Measurements from ENCODE around the gene HS3ST5.
"Not testable (repeated sequence)": the region's sequence is repeated elsewhere in the genome, so short reads cannot be mapped to it uniquely, and the experiment has no call there.

Gene HS3ST5

GRCh38 chr6:114327074-114327473 lies 15.7 kb downstream of the HS3ST5 start:
- DNase-seq: no peak

GRCh38 chr6:114323784-114324183 lies 19.0 kb downstream of the HS3ST5 start:
- no peak for DNase-seq

- no peak for DNase-seq
Measured at GRCh38 chr6:114319749-114320148, 23.1 kb downstream of the HS3ST5 start.

GRCh38 chr6:114315831-114316595 lies 26.8 kb downstream of the HS3ST5 start:
- no peak for DNase-seq

- not testable (repeated sequence) for DNase-seq
Measured at GRCh38 chr6:114313816-114314215, 29.0 kb downstream of the HS3ST5 start.

- DNase-seq: no peak
Measured at GRCh38 chr6:114312931-114313330, 29.9 kb downstream of the HS3ST5 start.

GRCh38 chr6:114310053-114310452 lies 32.8 kb downstream of the HS3ST5 start:
- DNase-seq: no peak

GRCh38 chr6:114304304-114304887 lies 38.4 kb downstream of the HS3ST5 start:
- DNase-seq: peak; percentile 4

GRCh38 chr6:114301596-114302219 lies 41.1 kb downstream of the HS3ST5 start:
- DNase-seq: no peak

GRCh38 chr6:114297135-114297534 lies 45.7 kb downstream of the HS3ST5 start:
- no peak for DNase-seq

GRCh38 chr6:114292431-114292830 lies 50.4 kb downstream of the HS3ST5 start:
- DNase-seq: no peak

GRCh38 chr6:114291428-114291827 lies 51.4 kb downstream of the HS3ST5 start:
- DNase-seq: no peak

- no peak for DNase-seq
Measured at GRCh38 chr6:114290864-114291263, 52.0 kb downstream of the HS3ST5 start.

- no peak for DNase-seq
Measured at GRCh38 chr6:114288701-114289495, 53.9 kb downstream of the HS3ST5 start.

- DNase-seq: no peak
Measured at GRCh38 chr6:114287461-114287860, 55.4 kb downstream of the HS3ST5 start.

- no peak for DNase-seq
Measured at GRCh38 chr6:114286211-114286610, 56.6 kb downstream of the HS3ST5 start.

GRCh38 chr6:114284281-114284680 lies 58.5 kb downstream of the HS3ST5 start:
- DNase-seq: no peak

GRCh38 chr6:114282292-114282691 lies 60.5 kb downstream of the HS3ST5 start:
- no peak for DNase-seq

GRCh38 chr6:114281496-114281895 lies 61.3 kb downstream of the HS3ST5 start:
- no peak for DNase-seq

- no peak for DNase-seq
Measured at GRCh38 chr6:114280239-114280982, 62.4 kb downstream of the HS3ST5 start.

- no peak for DNase-seq
Measured at GRCh38 chr6:114277220-114277619, 65.6 kb downstream of the HS3ST5 start.

- DNase-seq: no peak
Measured at GRCh38 chr6:114276783-114277182, 66.0 kb downstream of the HS3ST5 start.

GRCh38 chr6:114274836-114275235 lies 68.0 kb downstream of the HS3ST5 start:
- no peak for DNase-seq
